NCI-H510A treated with DMSO at 0.1 percent for 48 hours (cell line): ENCODE results near the gene BTG4.

ENCODE experiments used
- DNase-seq: peaks from one replicate; lab custom pipeline; 2025; lab: John Stamatoyannopoulos, UW

The BTG4 gene

DNA sequence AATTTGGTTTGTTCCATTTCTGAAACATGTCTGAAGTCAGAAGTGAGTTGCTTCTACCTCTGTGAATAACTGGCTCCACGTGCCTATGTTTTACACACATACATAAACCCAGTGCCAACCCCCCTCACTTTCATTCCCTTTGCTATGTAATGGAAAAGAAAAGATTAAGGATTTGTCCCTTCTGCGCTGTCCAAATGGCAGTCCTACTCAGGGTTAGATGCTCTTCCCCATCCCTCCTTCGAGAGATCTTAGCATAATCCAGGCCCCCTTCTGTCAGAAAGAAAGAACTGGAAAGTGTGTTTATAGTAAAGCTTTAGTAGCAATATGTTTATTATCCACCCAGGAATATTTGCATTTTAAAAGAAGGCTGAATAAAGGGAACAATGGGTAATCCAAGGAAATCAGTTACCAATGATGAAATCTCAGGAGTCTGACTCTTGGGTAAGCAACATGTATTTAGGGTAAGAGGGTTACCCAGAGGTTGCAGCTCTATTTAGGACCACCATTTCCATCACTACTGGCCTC is 25.2 kb upstream of the BTG4 start:
- no peak for DNase-seq

DNA sequence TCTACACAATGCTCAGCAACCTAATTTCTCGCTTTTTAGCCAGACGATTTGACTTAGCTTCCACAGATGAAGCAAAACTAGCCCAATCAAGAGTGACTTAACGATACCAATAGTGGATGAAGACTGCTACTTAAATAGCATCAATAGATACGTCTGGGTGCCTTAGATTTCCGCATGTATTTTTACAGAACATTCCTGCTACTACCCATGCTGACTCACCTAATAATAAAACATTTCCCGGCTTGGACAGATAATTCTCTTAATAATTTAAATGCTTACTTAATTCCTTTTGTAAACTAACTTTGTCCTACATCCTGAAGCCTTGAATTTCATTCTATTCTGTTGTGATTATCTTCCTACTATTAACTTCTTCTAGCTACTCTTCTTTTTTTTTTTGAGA is 23.1 kb upstream of the BTG4 start:
- no peak for DNase-seq

DNA sequence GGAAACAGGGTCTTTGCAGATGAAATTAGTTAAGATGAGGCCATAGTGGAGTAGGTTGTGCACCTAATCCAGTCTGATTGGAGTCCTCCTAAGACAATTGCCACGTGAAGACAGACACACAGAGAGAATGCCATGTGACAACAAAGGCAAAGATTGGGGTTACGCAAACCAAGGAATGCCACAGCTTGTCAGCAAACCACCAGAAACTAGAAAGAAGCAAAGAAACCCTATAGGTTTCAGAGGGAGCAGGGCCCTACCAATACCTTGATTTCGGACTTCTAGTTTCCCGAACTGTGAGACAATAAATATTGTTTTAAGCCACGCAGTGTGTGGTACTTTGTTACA is 20.2 kb upstream of the BTG4 start:
- DNase-seq, result no peak

DNA sequence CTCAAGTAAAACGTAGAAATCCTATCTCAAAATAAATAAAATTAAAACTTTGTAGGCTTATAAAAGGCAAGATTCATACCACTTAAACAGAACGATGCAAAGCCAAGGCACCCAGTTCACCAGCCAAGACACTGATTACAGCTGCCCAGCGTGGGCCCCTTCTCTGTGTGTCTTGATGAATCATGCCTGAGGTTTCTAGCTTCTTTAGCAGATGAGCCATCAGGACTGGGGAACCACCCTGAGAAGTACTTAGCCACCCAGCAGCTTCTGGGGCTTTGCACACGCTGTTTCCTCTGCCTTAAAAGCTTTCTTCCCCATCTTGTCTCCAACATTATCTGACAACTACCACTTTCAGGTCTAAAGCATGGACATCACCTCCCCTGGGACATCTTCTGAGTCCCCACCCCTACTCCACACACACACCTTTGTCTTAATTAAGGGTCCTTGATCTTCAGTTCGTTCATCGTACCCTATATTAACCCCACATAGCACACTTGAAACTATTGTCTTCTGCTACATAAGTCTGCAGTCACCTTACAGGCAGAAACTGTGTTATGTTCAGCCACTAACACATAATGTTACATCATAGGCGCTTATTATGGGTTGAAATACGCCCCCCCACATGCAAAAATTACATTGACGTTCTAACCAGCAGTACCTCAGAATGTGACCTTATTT is 19.6 kb upstream of the BTG4 start:
- no peak for DNase-seq

DNA sequence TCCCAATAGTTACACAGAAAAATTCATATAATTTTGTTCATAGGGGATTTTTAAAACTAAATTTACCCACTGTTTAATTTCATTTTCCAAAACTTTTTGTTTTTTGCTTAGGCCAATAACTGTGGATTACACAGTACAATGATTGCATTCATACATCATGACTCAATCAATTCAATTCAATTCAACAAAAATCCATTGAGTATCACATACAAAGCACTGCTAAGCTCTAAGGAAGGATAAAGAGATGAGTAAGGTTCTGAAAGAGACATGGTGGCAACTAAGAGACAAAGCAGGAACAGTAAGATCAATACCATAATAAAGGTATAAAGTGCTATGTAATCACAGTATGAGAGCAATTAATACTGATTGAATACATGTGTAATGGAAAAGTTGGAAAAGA is 18.9 kb upstream of the BTG4 start:
- no peak for DNase-seq

DNA sequence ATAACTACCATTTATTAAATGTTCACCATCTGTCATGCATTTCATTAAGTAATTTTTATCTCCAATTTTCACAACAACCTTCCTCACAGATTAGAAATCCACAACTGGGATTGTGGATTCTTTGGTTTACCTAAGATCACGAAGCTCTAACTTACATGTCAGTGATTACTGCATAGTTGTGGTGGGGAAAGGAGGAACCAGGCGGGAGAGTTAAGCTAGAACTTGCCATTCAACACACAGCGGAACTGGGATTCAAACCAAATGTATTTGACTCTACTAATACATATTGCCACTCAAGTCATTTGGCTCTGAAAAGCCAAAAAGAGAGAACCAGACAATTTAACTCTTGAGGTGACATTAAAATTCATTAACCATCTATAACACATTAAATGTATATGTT is 17.9 kb upstream of the BTG4 start:
- no peak for DNase-seq

DNA sequence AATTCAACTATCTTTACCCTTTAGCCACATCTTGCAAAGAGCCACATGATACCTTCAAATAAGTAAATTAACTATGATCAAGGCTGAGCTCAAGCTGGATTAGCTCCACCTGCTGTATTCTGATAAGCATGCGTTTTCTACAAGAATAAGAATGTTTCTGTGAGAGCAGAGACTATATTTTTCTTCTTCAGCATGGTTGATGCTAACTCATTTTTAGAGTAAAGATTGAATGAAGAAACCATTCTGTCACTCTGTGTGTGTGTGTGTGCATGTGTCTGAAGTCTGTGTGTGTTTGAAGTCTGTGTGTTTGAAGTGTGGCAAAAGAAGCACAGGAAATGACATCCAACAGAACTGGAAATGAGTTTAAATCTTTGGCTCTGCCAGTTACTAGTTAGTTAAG is 16.4 kb upstream of the BTG4 start:
- DNase-seq, result no peak

DNA sequence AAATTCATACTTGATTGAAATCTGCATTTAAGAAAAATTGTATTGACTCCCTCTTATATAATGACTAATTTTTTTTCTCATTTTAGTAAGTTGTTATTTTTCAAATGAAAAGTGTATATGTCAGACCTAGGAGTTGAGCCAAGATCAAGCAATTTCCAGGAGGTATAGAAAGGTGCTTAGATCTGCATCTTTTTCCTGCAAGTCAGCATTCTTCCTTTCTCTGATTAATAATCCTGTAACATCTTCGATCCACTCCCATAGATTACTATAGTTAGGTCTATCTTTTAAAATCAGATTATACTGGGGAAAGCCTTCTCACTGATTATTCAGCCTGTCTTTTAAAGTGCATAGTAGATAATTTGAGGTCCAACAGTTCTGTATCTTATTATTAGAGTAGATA is 15.1 kb upstream of the BTG4 start:
- no peak for DNase-seq

DNA sequence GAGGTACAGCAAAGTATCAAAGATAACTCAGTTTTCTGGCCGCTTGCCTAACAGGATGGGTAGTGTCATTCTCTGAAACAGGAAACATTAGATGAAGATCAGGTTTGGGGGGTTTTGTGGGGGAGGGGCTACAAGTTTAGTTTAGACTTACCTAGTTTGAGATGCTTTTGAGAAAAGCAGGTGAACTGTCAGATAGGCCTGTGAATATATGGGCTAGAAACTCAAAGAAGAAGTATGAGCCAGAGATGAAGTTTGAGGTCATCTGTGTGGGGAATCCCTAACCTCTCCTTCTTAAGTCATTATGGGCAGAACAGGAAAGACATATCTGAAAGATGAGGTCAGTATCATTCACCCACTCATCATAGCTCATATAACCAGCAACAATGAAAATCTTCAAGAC is 14.3 kb upstream of the BTG4 start:
- no peak for DNase-seq

DNA sequence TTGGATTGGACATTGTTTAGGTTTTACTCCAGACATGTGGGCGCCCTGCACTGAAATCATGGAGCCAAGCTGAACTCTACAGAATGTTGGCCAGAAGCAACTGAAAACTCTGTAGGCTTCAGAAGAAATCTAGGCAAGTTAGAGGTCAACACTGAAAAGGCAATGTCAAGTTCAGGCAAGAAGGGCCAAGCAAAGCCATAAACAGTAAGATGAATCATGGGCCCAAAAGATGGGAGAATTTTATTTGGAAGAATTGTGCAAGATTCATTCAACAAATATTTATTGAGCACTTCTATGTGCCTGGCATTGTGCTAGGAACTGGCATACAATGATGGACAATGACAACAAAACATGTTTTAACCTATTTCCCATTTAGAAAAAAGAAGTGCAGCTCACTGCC is 13.3 kb upstream of the BTG4 start:
- no peak for DNase-seq

DNA sequence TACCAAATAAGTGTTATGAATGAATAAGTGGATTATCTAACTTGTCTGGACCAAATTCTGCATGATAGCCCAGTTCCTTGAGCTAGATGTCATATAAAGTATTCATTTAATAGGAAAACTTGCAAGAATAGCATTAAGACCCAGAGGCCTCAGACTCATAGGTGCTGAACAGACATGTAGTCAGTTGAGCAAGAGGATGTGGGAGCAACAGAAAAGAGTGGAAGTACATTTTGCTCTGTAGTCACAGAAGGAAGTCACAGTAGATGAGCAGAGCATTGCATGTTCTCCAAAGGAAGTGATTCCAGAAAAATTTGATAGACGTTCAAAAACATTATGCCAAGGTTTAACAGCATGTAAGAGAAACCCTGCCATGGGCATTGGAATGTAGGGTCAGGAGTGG is 11.9 kb upstream of the BTG4 start:
- DNase-seq, result no peak

DNA sequence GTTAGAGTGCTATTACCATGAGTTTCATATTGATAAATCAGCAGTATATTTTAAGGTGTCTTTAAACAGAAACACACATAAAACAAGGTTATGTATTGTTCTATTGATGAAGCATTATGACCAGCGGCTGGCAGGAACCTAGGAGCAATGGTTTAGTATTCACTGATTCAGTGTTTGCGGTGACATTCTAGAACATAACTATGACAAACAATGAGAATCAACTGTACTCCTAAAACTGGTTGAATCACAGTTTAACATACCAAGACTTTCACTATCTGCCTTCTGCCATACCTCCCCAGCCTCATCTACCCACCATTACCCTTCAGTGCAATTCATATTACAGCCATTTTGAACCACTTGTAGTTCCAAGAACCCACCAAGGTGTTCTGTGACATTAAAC is 11.2 kb upstream of the BTG4 start:
- DNase-seq, result no peak

DNA sequence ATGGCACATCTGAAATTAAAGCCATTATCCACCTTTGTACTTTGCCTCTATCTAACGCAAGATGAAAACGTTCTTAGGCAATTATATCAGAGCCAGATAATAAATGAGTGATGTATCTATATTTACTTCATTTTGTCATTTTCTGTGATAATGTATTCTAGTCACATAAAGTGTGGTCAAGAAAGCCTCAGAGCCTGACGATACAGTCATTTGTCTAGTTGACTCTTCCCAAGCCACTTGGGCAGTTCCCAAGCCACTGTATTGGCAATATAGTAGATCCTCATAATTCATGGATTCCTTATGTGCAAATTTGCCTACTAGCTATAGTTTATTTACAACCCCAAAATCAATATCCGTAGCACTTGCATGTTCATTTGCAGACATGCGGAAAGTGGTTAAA is 10.2 kb upstream of the BTG4 start:
- DNase-seq, result no peak

DNA sequence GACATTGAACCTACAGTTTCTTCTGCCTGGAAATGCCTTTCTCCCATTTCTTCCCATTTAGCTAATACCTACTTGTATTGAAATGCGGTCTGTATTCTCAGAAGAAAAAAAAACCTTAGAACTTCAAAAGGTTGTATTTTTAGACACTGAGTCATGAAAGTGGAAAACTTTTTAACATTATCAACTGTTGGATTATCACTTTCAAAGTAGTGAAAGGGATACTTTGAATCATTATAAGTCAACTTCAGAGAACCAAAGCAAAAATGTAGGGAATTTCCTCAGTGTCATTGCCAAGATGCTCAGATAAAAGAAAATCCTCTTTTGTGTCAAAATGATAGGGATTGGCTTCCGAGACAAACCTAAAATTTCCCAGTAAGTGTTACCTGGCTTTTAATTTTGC is 8.9 kb upstream of the BTG4 start:
- no peak for DNase-seq

DNA sequence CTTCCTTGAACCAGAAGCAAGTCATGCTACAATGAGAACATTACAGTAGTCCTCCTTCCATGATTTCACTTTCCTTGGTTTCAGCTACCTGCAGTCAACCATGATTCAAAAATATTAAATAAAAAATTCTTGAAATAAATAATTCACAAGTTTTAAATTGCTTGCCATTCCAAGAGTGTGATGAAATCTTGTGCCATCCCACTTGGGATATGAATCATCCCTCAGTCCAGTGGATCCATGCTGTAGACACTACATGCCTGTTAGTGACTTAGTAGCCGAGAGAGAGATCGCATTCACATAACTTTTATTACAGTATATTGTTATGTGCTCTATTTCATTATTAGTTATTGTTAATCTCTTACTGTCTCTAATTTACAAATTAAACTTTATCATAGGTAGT is 8.4 kb upstream of the BTG4 start:
- no peak for DNase-seq

DNA sequence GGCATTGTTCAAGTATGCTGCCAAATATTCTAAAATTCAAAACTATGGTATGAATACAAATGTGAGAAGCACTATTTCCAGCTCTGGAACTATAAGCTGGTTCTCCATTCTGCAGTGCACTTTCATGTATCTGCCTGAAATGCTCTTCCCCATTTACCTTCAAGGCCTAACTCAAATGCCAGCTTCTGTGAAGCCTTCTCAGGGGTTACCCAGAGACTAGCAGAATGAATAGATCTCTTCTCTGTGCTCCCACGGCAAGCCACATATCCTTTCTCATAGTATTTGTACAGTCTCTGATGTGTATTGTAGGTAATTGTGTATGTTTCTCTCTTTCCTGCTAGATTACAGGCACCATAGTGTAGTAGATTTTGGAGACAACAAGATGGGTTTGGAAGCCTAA is 6.5 kb upstream of the BTG4 start:
- no peak for DNase-seq

DNA sequence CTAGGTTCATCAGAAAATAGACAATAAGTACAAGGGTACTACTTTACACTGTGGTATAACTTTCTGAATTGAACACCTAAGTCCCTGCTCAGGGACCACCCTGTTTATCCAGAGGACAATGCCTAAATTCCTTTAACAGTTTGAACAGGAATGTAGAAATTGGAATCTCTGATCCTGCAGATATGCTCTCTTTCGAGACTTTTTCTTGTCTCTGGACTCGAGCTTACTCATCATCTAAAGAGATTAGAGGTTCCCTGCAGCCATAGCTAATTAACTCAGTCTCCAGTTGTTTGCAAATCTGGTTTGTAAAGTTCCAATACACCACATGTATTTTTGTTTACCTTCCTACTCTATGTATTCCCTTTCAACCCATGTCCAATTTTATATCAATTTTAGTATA is 3.4 kb upstream of the BTG4 start:
- no peak for DNase-seq

DNA sequence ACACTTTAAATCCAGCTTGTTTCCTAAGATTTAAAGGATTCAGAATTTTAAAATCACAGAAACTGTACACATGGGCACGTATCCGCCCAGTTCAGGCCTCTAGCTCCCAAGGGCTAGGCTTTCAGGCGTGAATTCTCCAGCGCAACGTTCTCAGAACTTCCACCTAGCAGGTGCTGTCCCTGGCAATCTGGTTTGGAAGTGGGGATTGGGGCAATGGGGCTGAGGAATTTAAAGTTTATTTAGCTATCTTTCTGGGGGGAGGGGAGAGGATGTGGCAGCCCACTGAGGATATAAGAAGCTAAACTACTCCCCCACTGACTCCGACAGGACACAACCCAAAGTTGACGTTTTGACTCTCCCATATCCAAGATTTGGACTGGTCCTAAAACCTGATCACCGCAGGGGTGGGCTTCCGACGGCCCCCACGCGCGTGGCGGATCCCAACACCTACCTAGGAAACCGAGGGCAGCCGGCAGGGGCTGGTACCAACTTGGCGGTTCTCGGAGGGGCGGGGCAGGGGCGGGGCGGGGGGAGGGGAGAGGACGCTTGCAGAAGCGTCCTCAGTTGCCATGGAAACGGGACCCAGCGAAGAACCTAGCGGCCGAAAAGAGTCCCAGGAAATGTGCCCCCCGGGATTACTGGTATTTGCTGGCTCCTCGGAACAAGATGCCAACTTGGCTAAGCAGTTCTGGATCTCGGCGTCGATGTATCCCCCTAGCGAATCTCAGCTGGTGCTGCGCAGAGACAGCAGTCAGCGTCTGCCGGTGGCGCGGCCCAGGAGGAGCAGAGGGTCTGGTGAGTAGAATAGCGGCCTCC is 2.2 kb upstream of the BTG4 start, which contains the start of gene HOATZ:
TSS of gene HOATZ (plus strand) at position 563 of the 816 bp plus-strand sequence. CDS start at position 570, 7 bp downstream.
- DNase-seq, result peak; percentile 25

DNA sequence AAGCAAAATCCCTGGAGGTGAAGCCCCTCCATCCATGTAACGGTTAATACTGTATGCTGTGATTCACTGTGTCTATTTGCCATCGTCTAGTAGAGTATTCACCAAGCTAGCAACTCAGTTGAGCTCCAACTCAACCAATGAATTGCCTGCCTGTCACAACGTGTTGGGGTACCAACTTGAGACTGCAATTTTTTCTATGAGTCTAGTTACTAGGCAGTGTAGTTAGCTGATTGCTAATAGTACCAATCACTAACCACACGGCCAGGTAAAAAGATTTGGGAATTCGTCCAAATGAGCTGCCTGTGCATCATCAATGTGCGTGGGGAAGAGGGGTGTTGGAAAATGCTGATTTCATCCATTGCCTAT is 1.0 kb upstream of the BTG4 start:
- DNase-seq, result no peak

DNA sequence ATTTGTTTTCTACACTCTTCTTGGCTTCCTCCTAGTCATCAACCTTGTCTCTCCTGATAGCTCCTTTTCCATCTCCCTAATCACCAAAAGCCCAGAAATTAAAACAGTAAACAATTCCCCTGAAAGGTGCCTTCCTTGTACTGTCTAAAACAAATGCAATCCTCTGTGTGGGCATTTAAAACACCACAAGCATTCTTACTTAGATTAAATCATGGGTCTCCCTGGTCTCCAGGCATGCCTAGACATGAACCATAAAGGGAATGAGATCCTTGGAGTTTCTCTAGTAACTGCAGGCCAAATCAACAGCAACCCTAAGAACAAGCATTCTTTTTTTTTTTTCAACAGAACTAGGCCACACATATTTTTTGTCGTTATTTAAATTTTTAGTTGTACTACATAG is 1.9 kb downstream of the BTG4 start:
- DNase-seq, result no peak

DNA sequence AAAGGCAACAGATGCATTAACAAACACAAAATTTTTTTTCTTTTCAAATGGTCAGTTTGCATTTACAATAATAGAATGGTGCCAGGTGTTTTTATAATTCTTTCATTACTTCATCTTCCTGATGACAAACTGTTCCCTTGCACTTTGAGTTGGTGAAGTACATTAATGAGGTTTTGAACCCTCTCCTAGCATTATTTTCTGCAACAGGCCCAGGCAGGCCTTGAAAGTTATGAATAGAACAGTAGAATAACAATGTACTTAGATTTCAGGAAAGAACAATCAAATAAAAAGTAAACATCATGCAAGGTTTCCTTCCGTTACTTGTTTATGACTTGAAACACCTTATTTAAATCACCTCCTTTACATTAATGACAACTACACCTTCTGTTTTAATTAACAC is 9.6 kb downstream of the BTG4 start:
- no peak for DNase-seq

DNA sequence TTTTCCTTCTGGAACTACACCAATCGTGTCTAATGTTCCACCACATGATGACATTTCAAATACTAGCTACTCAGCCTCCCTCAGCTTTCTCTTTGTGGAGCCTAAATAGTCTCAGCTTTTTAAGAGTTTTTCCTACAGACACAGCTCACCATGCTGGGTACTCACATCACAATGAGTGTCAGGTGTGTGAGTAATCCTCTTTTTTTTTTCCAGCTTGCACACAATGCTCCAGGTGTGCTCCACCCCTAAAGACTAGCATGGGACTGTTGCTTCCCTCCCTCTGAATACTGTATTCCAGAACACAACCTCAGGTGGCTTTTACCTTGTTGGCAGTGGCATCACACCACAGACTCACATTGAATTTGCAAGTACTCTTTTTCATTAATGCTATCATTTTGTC is 11.7 kb downstream of the BTG4 start:
- DNase-seq, result no peak

DNA sequence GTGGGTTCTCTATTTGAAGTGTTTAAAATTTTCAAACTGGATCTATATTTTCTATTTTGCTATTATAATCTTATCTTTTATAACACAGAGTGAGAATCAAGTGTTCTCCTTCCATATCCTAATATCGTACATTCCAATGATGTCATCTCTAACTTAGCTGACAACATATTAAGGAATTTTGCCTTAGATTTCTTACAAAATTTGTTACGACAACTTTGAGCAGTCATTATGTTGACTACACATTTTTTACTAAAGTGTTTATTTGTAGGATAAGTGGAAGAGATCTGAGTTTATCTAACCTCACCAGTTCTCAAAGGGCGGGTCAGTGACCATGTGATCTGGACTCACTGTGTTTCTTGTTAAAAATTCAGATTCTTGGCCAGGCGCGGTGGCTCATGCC is 12.7 kb downstream of the BTG4 start:
- DNase-seq, result no peak

DNA sequence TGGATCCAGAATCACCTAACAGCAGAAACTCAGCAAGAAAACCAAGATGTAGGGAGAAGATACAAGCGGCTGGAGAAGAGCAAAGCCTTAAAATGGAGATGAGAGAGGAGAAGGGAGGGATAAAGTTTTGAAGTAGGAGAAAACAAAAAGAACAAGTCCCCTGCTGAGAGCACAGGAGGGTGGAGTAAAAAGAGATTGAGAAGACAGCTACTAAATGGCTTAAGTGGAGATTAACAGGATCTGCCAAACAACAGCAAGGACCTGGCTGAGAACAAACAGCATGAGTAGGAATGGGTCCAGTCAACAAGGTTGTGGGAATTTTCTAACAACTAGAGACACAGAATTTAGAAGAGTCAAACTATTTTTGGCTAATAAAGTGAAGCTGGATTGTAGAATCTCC is 18.1 kb downstream of the BTG4 start:
- DNase-seq, result no peak
